Trophoblast cell (in vitro differentiated cells and primary cell): ENCODE data around the gene CKAP2L.

Experiments
- DNase-seq, 2 donors: peaks; one replicate each; pipeline ENCODE4 v3.0.0-alpha.2; 2016
- H2AFZ ChIP-seq: 2 replicates; pipeline ENCODE4 v1.6.1; 2013; ENCODE audit warnings: low read length, moderate library complexity, mild to moderate bottlenecking; ENCODE audit not compliant: insufficient read depth, poor library complexity
- H2AK5ac ChIP-seq: 2 replicates; pipeline ENCODE4 v1.6.1; 2013; ENCODE audit warnings: mild to moderate bottlenecking, low read length
- H2BK120ac ChIP-seq: 2 replicates; pipeline ENCODE4 v1.6.1; 2013; ENCODE audit warnings: low read length, mild to moderate bottlenecking, moderate library complexity; ENCODE audit not compliant: insufficient read depth, poor library complexity
- H2BK12ac ChIP-seq: 2 replicates; pipeline ENCODE4 v1.6.1; 2013; ENCODE audit warnings: mild to moderate bottlenecking, low read length, moderate library complexity
- H2BK5ac ChIP-seq: 2 replicates; pipeline ENCODE4 v1.6.1; 2013; ENCODE audit warnings: low read length, low read depth, moderate library complexity, mild to moderate bottlenecking; ENCODE audit not compliant: poor library complexity
- H3K14ac ChIP-seq: 2 replicates; pipeline ENCODE4 v1.6.1; 2013; ENCODE audit warnings: mild to moderate bottlenecking, low read length
- H3K18ac ChIP-seq: 2 replicates; pipeline ENCODE4 v1.6.1; 2013; ENCODE audit warnings: mild to moderate bottlenecking, low read length
- H3K23ac ChIP-seq: 2 replicates; pipeline ENCODE4 v1.6.1; 2013; ENCODE audit warnings: low read length
- H3K27ac ChIP-seq: 2 replicates; pipeline ENCODE4 v1.5.1; 2013; ENCODE audit warnings: low read depth, mild to moderate bottlenecking, inconsistent platforms, low read length, moderate library complexity
- H3K27me3 ChIP-seq: 2 replicates; pipeline ENCODE4 v1.6.1; 2013; ENCODE audit warnings: inconsistent platforms, mild to moderate bottlenecking, low read length, moderate library complexity; ENCODE audit not compliant: insufficient read depth
- H3K36me3 ChIP-seq, 2 experiments: 1 replicate in 1 of 2; 2 replicates in 1 of 2; pipeline ENCODE4 v1.6.1; 2013; ENCODE audit warnings: low read length in 2 of 2, mild to moderate bottlenecking in 2 of 2, moderate library complexity in 1 of 2; ENCODE audit not compliant: insufficient read depth in 2 of 2, control insufficient read depth in 1 of 2
- H3K4ac ChIP-seq: 2 replicates; pipeline ENCODE4 v1.6.1; 2013; ENCODE audit warnings: low read depth, mild to moderate bottlenecking, low read length, moderate library complexity
- H3K4me1 ChIP-seq, 2 experiments: 1 replicate in 1 of 2; 2 replicates in 1 of 2; pipeline ENCODE4 v1.6.1; 2013; ENCODE audit warnings: low read length in 2 of 2, mild to moderate bottlenecking in 2 of 2, moderate library complexity in 1 of 2; ENCODE audit not compliant: insufficient read depth in 2 of 2, control insufficient read depth in 1 of 2
- H3K4me2 ChIP-seq: 2 replicates; pipeline ENCODE4 v1.6.1; 2013; ENCODE audit warnings: inconsistent platforms, mild to moderate bottlenecking, low read length, moderate library complexity
- H3K4me3 ChIP-seq: 2 replicates; pipeline ENCODE4 v1.5.1; 2013; ENCODE audit warnings: mild to moderate bottlenecking, low read depth, low read length, inconsistent platforms
- H3K79me1 ChIP-seq: one replicate; pipeline ENCODE4 v1.6.1; 2013; ENCODE audit warnings: low read length
- H3K79me2 ChIP-seq: 2 replicates; pipeline ENCODE4 v1.6.1; 2013; ENCODE audit warnings: low read length, mild to moderate bottlenecking; ENCODE audit not compliant: control insufficient read depth, insufficient read depth, poor library complexity
- H3K9ac ChIP-seq: 2 replicates; pipeline ENCODE4 v1.6.1; 2013; ENCODE audit warnings: mild to moderate bottlenecking, low read length
- H3K9me3 ChIP-seq: 2 replicates; pipeline ENCODE4 v1.6.1; 2013; ENCODE audit warnings: low read depth, mild to moderate bottlenecking, control low read depth, inconsistent platforms, low read length; ENCODE audit not compliant: insufficient read depth
- H4K12ac ChIP-seq: 2 replicates; pipeline ENCODE4 v1.6.1; 2013; ENCODE audit warnings: low read depth, mild to moderate bottlenecking, low read length, moderate library complexity
- H4K8ac ChIP-seq: 2 replicates; pipeline ENCODE4 v1.6.1; 2013; ENCODE audit warnings: low read depth, mild to moderate bottlenecking, low read length, moderate library complexity
- H4K91ac ChIP-seq: one replicate; pipeline ENCODE4 v1.6.1; 2013; ENCODE audit warnings: low read depth, mild to moderate bottlenecking, low read length, moderate library complexity
- WGBS: extraction: QIAGEN DNeasy Blood & Tissue Kit; methylation state at CpG from one replicate; pipeline ENCODE4 v1.1.7; 2013; ENCODE audit warnings: missing lambda C conversion rate; ENCODE audit not compliant: insufficient read length, insufficient coverage; ENCODE audit errors: extremely low coverage; 5-methylcytosine and 5-hydroxymethylcytosine counted together

Gene CKAP2L

DNA sequence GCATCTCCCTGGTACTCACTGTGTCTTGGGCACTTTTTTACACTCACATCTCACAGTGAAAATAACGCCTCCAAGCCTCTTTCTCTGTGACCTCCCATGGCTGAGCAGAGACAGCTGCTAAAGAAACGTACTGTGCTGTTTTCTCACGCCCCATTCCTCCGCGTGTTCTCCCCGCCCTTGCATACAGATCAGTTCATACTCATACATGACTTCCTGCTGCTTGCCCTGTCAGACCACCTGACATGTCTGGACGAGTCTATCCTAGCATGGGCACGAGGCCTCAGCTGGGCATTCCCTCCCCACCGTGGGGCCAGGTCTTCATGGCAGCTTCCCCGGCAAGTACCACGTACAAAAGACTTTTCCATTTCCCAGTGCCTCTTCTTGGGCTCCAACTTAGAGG, 41.1 kb upstream of the CKAP2L start:
- H2BK12ac ChIP-seq = peak overlapping the region; percentile 15
- H3K23ac ChIP-seq = no peak overlapping the region
- H3K4me1 ChIP-seq = peaks cover 0 to 3% of the 10 kb centered on the region in 2 experiments
- peaks cover 2% of the 10 kb centered on the region for H3K79me1 ChIP-seq
- peak overlapping the region; percentile 45 for H4K91ac ChIP-seq
- H4K12ac ChIP-seq = no peak overlapping the region
- H3K4ac ChIP-seq = no peak overlapping the region
- H3K4me2 ChIP-seq = no peak overlapping the region
- no peak overlapping the region for H3K4me3 ChIP-seq
- H2AFZ ChIP-seq = no peak overlapping the region
- WGBS = no CpG with 5 or more reads among the region's 11 CpGs
- H3K27me3 ChIP-seq = no peaks in the 10 kb centered on the region
- H3K9me3 ChIP-seq = no peaks in the 10 kb centered on the region
- no peak for DNase-seq
- no peak overlapping the region for H3K18ac ChIP-seq
- no peak overlapping the region for H3K9ac ChIP-seq
- H2AK5ac ChIP-seq = no peak overlapping the region
- no peaks in the 10 kb centered on the region for H3K36me3 ChIP-seq
- no peak overlapping the region for H4K8ac ChIP-seq
- no peaks in the 10 kb centered on the region for H3K79me2 ChIP-seq
- no peak overlapping the region for H3K27ac ChIP-seq
- H2BK120ac ChIP-seq = peak overlapping the region; percentile 48
- H2BK5ac ChIP-seq = no peak overlapping the region
- H3K14ac ChIP-seq = no peak overlapping the region

DNA sequence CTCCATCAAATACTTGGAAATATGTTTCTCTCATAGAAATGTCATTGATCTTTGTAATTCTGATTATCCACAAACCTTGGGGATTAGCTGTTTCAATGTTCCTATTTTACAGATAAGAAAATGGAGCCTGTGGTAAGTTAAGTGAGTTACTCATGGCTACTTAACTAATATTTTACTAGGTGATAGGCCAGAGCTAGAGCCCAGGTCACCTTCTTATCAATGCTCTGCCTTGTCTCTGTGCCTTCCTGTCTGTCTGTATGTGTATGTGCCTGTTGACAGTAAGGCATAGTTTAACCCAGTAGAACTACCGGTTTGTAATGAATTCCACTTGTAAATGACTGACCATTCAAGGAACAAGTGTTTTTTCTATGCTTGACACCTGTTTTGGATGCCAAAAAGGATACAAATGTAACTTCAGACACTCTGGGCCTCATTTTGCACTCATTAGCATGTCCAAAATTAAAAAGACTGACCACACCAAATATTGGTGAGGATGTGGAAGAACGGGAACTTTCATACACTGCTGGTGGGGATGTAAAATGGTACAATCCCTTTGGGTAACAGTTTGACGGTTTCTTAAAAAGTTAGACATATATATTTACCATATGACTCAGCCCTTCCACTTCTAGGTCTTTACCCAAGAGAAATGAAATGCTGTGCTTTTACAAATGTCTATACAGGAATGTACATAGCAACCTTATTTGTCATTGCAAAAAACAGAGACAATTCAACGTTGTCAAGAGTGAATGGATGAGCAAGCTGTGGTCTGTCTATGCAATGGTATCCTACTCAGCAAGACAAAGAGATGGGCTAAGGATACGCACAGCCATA, 39.5 kb upstream of the CKAP2L start:
- H3K4me3 ChIP-seq = no peak overlapping the region
- DNase-seq = peak; percentile 46 to 90
- H3K4me1 ChIP-seq = peaks cover 0 to 3% of the 10 kb centered on the region in 2 experiments
- H3K9ac ChIP-seq = no peak overlapping the region
- no peak overlapping the region for H4K12ac ChIP-seq
- no peak overlapping the region for H4K8ac ChIP-seq
- H2BK5ac ChIP-seq = no peak overlapping the region
- no peak overlapping the region for H3K14ac ChIP-seq
- H3K23ac ChIP-seq = no peak overlapping the region
- H3K4ac ChIP-seq = no peak overlapping the region
- no CpG with 5 or more reads among the region's 5 CpGs for WGBS
- no peaks in the 10 kb centered on the region for H3K9me3 ChIP-seq
- no peak overlapping the region for H4K91ac ChIP-seq
- no peaks in the 10 kb centered on the region for H3K36me3 ChIP-seq
- no peaks in the 10 kb centered on the region for H3K79me2 ChIP-seq
- H2BK12ac ChIP-seq = no peak overlapping the region
- H3K79me1 ChIP-seq = peaks cover 2% of the 10 kb centered on the region
- no peak overlapping the region for H2BK120ac ChIP-seq
- peak overlapping the region; percentile 72 for H3K27ac ChIP-seq
- no peak overlapping the region for H2AFZ ChIP-seq
- H3K4me2 ChIP-seq = no peak overlapping the region
- no peaks in the 10 kb centered on the region for H3K27me3 ChIP-seq
- no peak overlapping the region for H2AK5ac ChIP-seq
- no peak overlapping the region for H3K18ac ChIP-seq

DNA sequence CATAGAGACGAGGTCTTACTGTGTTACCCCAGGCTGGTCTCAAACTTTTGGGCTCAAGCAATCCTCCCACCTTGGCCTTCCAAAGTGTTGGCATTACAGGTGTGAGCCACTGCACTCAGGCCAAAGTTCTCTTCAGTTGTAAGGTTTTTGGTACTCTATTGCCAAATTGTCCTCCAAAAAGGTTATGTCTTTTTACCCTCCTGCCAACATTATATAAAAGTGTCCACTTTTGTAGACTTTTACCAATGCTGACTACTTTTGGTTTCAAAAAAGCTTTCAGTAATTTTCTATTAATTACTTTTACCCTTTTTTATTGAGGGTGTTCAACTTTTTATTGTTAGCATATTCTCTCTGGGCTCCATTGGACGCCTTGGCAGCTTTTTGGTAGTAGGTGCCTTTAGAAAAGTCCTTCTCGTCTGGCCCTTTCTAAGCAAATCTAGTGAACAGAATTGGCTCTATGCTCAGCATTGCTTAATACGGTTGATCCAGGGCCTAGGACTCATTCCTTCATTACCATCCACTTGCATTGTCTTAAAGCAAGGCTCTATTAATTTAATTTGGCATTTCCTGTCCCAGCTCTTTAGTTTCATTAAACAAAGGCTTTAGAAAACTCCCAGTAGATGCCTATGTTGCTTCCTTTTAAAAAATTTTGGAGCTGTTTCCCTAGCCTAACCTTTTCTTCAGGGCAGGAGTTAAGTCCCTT, 36.6 kb upstream of the CKAP2L start:
- H2BK120ac ChIP-seq = no peak overlapping the region
- H3K4me3 ChIP-seq = no peak overlapping the region
- H3K4me1 ChIP-seq = peaks cover 0 to 3% of the 10 kb centered on the region in 2 experiments
- H4K8ac ChIP-seq = no peak overlapping the region
- H3K23ac ChIP-seq = no peak overlapping the region
- no peak overlapping the region for H3K18ac ChIP-seq
- no peak overlapping the region for H3K27ac ChIP-seq
- H4K91ac ChIP-seq = no peak overlapping the region
- no peak overlapping the region for H3K9ac ChIP-seq
- peaks cover 2% of the 10 kb centered on the region for H3K79me1 ChIP-seq
- DNase-seq = no peak
- H2AK5ac ChIP-seq = no peak overlapping the region
- no peak overlapping the region for H2BK12ac ChIP-seq
- H2AFZ ChIP-seq = no peak overlapping the region
- no CpG with 5 or more reads among the region's 4 CpGs for WGBS
- no peaks in the 10 kb centered on the region for H3K27me3 ChIP-seq
- H3K4me2 ChIP-seq = no peak overlapping the region
- H2BK5ac ChIP-seq = no peak overlapping the region
- H3K9me3 ChIP-seq = no peaks in the 10 kb centered on the region
- no peak overlapping the region for H3K4ac ChIP-seq
- no peak overlapping the region for H3K14ac ChIP-seq
- H3K36me3 ChIP-seq = no peaks in the 10 kb centered on the region
- H4K12ac ChIP-seq = no peak overlapping the region
- no peaks in the 10 kb centered on the region for H3K79me2 ChIP-seq

DNA sequence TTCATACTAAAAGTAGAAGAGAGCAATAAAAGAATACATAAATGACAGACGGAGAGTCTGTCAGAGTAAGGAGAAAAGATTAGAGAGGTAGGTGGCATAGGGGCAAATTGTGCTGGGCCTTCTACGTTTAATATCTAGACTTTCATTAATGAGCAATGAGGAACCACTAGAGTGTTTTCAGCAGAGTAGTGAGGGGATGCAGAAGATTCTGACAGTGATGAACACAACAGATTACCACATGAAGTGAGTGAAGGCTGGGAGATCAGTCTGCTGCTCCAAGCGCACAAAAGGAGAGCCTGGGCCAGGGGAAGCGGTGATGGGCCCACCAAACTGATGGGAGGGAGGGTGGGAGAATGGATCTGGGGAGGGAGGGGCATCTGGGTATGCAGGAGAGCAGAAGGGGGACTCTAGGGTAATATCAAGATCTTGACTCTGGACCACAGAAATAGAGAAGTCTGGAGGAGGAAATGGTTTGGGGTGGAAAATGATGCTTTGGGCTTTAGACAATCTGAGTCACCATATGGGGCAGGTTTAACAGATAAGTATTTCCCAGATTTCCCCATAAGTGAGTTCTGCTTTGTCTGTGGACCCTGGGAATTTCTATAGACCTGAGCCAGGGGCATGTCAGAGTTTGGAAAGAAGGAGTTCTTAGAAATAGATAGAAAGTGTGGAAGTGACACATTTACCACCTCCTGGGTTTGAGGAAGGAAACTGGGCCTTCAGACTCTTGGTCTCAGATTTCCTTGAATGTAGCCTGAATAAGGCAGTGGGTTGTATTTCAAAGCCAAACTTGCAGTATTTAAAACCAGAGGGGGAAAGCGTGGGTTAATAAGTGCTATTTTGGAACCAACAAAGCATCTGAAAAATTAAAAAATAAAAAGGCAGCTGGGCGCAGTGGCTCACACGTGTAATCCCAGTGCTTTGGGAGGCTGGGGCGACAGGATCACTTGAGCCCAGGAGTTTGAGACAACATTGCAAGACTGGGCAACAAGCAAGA, 34.9 kb upstream of the CKAP2L start:
- H4K12ac ChIP-seq = no peak overlapping the region
- H3K4me2 ChIP-seq = no peak overlapping the region
- peaks cover 0 to 5% of the 10 kb centered on the region in 2 experiments for H3K4me1 ChIP-seq
- H3K27me3 ChIP-seq = no peaks in the 10 kb centered on the region
- WGBS = no CpG with 5 or more reads among the region's 8 CpGs
- no peaks in the 10 kb centered on the region for H3K79me2 ChIP-seq
- no peaks in the 10 kb centered on the region for H3K79me1 ChIP-seq
- H3K4ac ChIP-seq = no peak overlapping the region
- no peak overlapping the region for H2AK5ac ChIP-seq
- H3K23ac ChIP-seq = no peak overlapping the region
- H4K8ac ChIP-seq = no peak overlapping the region
- peak in 1 of 2 donors; percentile 34 for DNase-seq
- no peak overlapping the region for H3K27ac ChIP-seq
- no peaks in the 10 kb centered on the region for H3K36me3 ChIP-seq
- no peak overlapping the region for H2BK120ac ChIP-seq
- no peak overlapping the region for H2BK12ac ChIP-seq
- no peak overlapping the region for H3K18ac ChIP-seq
- H3K14ac ChIP-seq = no peak overlapping the region
- no peak overlapping the region for H2BK5ac ChIP-seq
- H2AFZ ChIP-seq = no peak overlapping the region
- no peak overlapping the region for H3K4me3 ChIP-seq
- no peak overlapping the region for H4K91ac ChIP-seq
- no peak overlapping the region for H3K9ac ChIP-seq
- no peaks in the 10 kb centered on the region for H3K9me3 ChIP-seq
